Mucosa of gallbladder (tissue), 1 donor: ENCODE measurements around the gene C4orf50. TPM values are rescaled to one million over a fixed set of nuclear protein-coding genes. Genes with fewer than 3 reads are reported as not detected.
"Not testable (repeated sequence)": the region's sequence is repeated elsewhere in the genome, so short reads cannot be mapped to it uniquely, and the experiment has no call there.

Source experiments
- DNase-seq: peaks from one replicate; pipeline ENCODE4 v3.0.0-alpha.2; 2020; ENCODE audit warnings: low spot score
- total RNA-seq: library from RNA; stranded (reverse); gene quantifications from one replicate; pipeline ENCODE4 v1.2.1, GENCODE V29; 2021
- donor health status: DM: no; HTN: no; CAD: no.

Gene C4orf50
- total RNA-seq, 1 donor from 2014 or later: 0.06 TPM

- no peak for DNase-seq
Measured at GRCh38 chr4:5858020-5858769, 160.0 kb downstream of the C4orf50 start.

- DNase-seq: no peak
Measured at GRCh38 chr4:5857199-5857598, 161.0 kb downstream of the C4orf50 start.

- not testable (repeated sequence) for DNase-seq
Measured at GRCh38 chr4:5856362-5856761, 161.9 kb downstream of the C4orf50 start.

- DNase-seq: no peak
Measured at GRCh38 chr4:5854929-5855328, 163.3 kb downstream of the C4orf50 start.

DNA sequence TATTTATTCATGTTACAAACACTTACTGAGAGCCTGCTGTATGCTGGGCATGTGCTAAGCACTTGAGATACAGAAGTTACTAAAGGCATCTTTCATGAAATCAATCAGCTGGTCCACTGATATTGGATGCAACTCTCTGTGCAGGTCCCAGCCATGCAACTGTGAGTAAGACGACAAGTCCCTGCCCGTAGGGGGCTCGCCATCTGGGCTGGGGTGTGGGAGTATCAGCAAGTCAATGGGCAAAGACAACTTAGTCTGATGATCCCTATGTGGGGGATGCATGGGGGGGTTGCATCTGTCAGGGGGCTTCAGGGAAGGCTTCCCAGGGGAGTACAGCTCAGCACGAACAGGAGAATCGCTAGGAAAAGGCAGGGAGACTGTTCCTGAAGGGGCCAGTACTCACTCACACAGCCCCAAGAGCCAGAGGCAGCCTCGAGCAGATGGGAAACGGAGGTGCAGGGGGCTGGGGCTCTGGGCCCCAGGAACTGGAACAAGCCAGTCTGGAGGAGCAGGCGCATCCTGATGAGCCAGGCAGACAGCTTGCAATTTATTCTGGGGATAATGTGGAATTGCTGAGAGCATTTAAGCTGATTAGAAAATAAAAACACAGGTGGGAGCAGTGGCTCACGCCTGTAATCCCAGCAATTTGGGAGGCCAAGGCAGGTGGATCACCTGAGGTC is 165.6 kb downstream of the C4orf50 start:
- DNase-seq: no peak

DNA sequence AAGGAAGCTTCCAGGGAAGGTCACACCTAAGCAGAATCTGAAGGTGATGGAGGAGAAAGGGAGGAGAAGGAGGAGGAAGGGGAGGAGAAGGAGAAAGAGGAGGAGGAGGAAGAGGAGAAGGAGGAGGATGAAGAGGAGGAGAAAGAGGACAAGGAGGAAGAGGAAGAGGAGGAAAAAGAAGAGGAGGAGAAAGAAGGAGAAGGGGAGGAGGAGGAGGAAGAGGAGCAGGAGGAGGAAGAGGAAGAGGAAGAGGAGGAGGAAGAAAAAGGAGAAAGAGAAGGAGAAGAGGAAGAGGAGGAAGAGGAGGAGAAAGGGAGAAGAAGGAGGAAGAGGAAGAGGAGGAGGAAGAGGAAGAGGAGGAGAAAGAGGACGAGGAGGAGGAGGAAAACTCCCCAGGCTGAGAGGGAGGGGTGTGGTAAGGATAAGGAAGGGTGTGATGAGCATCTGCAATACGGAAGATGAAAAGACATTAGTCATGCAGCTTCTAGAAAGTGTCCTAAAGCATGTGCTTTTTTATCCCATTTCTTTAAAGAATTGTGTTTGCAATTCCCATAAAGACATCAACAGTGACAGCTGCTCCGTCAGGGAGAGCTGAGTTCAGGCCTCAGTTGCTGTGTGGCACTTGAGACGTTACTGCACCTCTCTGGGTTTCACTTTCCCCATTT is 166.5 kb downstream of the C4orf50 start:
- no peak for DNase-seq

Other genes with a start within 250 kb of the C4orf50 start
- 1.4 TPM for gene CRMP1, start 125.3 kb downstream of the C4orf50 start, total RNA-seq
- gene JAKMIP1, start 182.1 kb upstream of the C4orf50 start, total RNA-seq: 0.37 TPM